PC-3 (cell line): ENCODE results near the gene RNF121.

Experiments
- CTCF ChIP-seq: fragments of 300-600 bp; sonication (generic); conservative IDR thresholded peaks from 2 replicates; pipeline ENCODE4 v1.5.1; 2017; ENCODE audit warnings: antibody characterized with exemption, low read depth, mild to moderate bottlenecking, low read length
- EZH2 ChIP-seq: fragments of 300-600 bp; sonication (generic); IDR thresholded peaks from one replicate; pipeline ENCODE4 v1.6.1; 2017; ENCODE audit warnings: antibody characterized with exemption, mild to moderate bottlenecking, low read length; ENCODE audit not compliant: unreplicated experiment

- TF ChIP-seq CTCF (no peak), EZH2 (no peak)
Observed at GRCh38 chr11:72037554-72038311, 108.9 kb downstream of the RNF121 start.
